ENCODE results near the gene ALOX15B. TPM values are rescaled to one million over a fixed set of nuclear protein-coding genes. Genes with fewer than 3 reads are reported as not detected.

The ALOX15B gene
- total and polyA plus RNA-seq, 10 of the 15 experiments (the other 5 are each of a cell fraction or from before 2014, with no cell fraction given) = 0.01 TPM; not detected in 9

GRCh38 chr17:8080208-8080798 lies 41.4 kb downstream of the ALOX15B start:
- ATAC-seq = no peak
- H3K4me2 ChIP-seq (ENCODE audit: control insufficient read depth, insufficient read depth) = peak overlapping the region; percentile 92
- SMC1A ChIA-PET (ENCODE audit: uncharacterized antibody, unreplicated experiment) = interaction anchor here (1.4 to 1.7 kb wide), 2 partner anchors 12 to 39 kb away, joined by 5 to 9 read pairs; no protein-coding TSS in a partner anchor
- CTCF ChIA-PET = interaction anchor here (1.0 to 9.4 kb wide), 9 partner anchors 10 to 37 kb away, joined by 3 to 159 read pairs (median 6); partner anchors contain the start of gene ALOXE3
- peak overlapping the region; percentile 75; the same call in 1 of the 2 replicates for H3K4me3 ChIP-seq
- H3K9me3 ChIP-seq (replicated peaks; ENCODE audit: control insufficient read depth, insufficient read depth, low read length) = no peaks in the 10 kb centered on the region
- H3K9ac ChIP-seq (ENCODE audit: control insufficient read depth, insufficient read depth, low read length) = no peak overlapping the region
- no peak for DNase-seq (ENCODE audit: low read depth, low spot score)
- no TSS peak for BruUV-seq (replicated peaks)
- no peaks in the 10 kb centered on the region for H4K20me1 ChIP-seq (ENCODE audit: control insufficient read depth, insufficient read depth)
- peaks cover 4% of the 10 kb centered on the region; the same call in 1 of the 2 replicates for H3K4me1 ChIP-seq (ENCODE audit: control insufficient read depth, insufficient read depth, low read length)
- 33% methylated on average over 25 of the region's 25 CpGs for WGBS (ENCODE audit: insufficient coverage, insufficient replicate concordance, low lambda C conversion rate, missing lambda C conversion rate)
- in situ Hi-C loops (cut with MboI) = no loop called here
- peaks cover 0 to 1% of the 10 kb centered on the region in 2 experiments; a peak in 2 of 4 replicates for H3K27me3 ChIP-seq (replicated peaks in 1 of 2; ENCODE audit: control insufficient read depth in 2 of 2, insufficient read depth in 2 of 2, low read length in 1 of 2)
- peak overlapping the region; percentile 89 for H2AFZ ChIP-seq (ENCODE audit: control insufficient read depth, low read depth, low read length)
- no peaks in the 10 kb centered on the region for H3K36me3 ChIP-seq (ENCODE audit: control insufficient read depth in 2 of 2, insufficient read depth in 2 of 2, low read length in 1 of 2)
- intact Hi-C loops (cut with micrococcal nuclease; ENCODE audit: unreplicated experiment) = loop anchor here (2.0 kb wide), 1 partner anchor 38 kb away; the partner anchor contains the start of gene ALOXE3
- TF ChIP-seq ZNF687 (IDR thresholded peaks at IDR 0.05) (no peak), POLR2A (IDR thresholded peaks at IDR 0.05; ENCODE audit: low read depth, low read length) (no peak), GATAD2B (conservative IDR thresholded peaks at IDR 0.05; ENCODE audit: low read depth) (no peak), JUNB (IDR thresholded peaks at IDR 0.05) (no peak), CREM (IDR thresholded peaks at IDR 0.05; ENCODE audit: low read depth) (no peak), EED (IDR thresholded peaks at IDR 0.05; ENCODE audit: low read depth) (no peak), ZNF592 (IDR thresholded peaks at IDR 0.05) (no peak), HCFC1 (IDR thresholded peaks at IDR 0.05; ENCODE audit: low read length) (no peak), BACH1 (IDR thresholded peaks at IDR 0.05; ENCODE audit: borderline replicate concordance) (no peak), NKRF (conservative IDR thresholded peaks at IDR 0.05) (no peak), NR2C2 (IDR thresholded peaks at IDR 0.05; ENCODE audit: borderline replicate concordance, control insufficient read depth, insufficient read length, low read depth) (no peak)
- POLR2A ChIA-PET = no interaction called here
- H3K27ac ChIP-seq (ENCODE audit: control insufficient read depth, insufficient read depth) = no peak overlapping the region
- H3K79me2 ChIP-seq (ENCODE audit: control insufficient read depth, insufficient read depth, low read length) = no peaks in the 10 kb centered on the region
- FAIRE-seq = no peak
- RAD21 ChIA-PET (ENCODE audit: unreplicated experiment) = interaction anchor here (0.9 kb wide), 1 partner anchor 12 kb away, joined by 3 read pairs; no protein-coding TSS in a partner anchor
